ENCODE results near the gene KRT5.

The KRT5 gene

DNA sequence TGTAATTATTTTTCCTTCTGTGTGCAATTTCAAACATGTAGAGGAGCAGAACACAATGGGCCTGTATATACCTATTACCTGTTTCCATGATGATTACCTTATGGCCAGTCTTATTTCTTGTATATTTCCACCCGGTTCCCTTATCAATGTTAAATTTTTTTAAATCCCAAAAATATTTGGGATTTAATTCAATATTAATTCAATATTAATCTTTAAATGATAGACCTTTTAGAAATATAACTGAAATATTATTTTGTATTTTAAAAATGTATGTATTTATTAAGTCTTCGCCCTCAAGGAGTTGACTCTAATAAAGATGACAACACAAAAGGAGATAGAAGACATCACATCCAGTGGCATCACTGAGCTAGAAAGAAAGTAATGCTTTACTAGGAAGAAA is 46.0 kb downstream of the KRT5 start:
- no peak overlapping the region for H3K27ac ChIP-seq
- H3K4me1 ChIP-seq (ENCODE audit: control insufficient read depth in 1 of 2, insufficient read depth in 1 of 2, low read depth in 1 of 2, low read length in 1 of 2), result no peaks in the 10 kb centered on the region
- TF ChIP-seq, protein P1, sequence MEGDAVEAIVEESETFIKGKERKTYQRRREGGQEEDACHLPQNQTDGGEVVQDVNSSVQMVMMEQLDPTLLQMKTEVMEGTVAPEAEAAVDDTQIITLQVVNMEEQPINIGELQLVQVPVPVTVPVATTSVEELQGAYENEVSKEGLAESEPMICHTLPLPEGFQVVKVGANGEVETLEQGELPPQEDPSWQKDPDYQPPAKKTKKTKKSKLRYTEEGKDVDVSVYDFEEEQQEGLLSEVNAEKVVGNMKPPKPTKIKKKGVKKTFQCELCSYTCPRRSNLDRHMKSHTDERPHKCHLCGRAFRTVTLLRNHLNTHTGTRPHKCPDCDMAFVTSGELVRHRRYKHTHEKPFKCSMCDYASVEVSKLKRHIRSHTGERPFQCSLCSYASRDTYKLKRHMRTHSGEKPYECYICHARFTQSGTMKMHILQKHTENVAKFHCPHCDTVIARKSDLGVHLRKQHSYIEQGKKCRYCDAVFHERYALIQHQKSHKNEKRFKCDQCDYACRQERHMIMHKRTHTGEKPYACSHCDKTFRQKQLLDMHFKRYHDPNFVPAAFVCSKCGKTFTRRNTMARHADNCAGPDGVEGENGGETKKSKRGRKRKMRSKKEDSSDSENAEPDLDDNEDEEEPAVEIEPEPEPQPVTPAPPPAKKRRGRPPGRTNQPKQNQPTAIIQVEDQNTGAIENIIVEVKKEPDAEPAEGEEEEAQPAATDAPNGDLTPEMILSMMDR (IDR thresholded peaks at IDR 0.05), result no peak
- H3K36me3 ChIP-seq, result no peaks in the 10 kb centered on the region
- no peaks in the 10 kb centered on the region for H3K9me3 ChIP-seq
- H3K4me3 ChIP-seq (ENCODE audit: low read depth in 1 of 2, low read length in 1 of 2), result no peak overlapping the region
- peaks cover 4% of the 10 kb centered on the region for H3K27me3 ChIP-seq

DNA sequence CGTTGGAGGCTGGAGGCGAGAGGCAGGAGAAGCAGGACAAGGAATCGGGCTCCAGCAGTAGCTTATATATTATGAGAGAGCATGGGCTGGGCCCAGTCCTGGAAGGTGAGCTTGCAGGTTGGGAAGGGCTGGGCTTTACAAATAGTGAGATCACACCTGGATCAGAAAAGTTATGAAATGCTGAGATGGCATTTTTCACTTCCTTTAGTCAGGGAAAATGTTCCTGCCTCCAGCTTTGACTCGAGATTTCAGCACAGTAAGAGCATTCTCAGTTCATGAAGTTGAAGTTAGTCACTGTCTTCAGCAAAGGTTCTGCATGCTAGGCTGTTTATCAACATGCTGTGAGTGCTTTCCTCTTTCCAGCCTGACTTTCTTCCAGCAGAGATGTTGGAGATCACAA is 46.4 kb downstream of the KRT5 start, which contains the start of gene KRT6C:
Gene KRT6C, minus strand, starts transcription at position 38 of the 400 bp plus-strand sequence. CDS start 68 bp downstream, outside the sequence.
- H3K36me3 ChIP-seq, result no peaks in the 10 kb centered on the region
- peaks cover 4% of the 10 kb centered on the region for H3K27me3 ChIP-seq
- no peak within 1 kb of the TSS for H3K27ac ChIP-seq
- no peaks in the 10 kb centered on the region for H3K4me1 ChIP-seq (ENCODE audit: control insufficient read depth in 1 of 2, insufficient read depth in 1 of 2, low read depth in 1 of 2, low read length in 1 of 2)
- TF ChIP-seq, protein P1 (IDR thresholded peaks at IDR 0.05), result no peak
- H3K9me3 ChIP-seq, result no peaks in the 10 kb centered on the region
- no peak within 1 kb of the TSS for H3K4me3 ChIP-seq (ENCODE audit: low read depth in 1 of 2, low read length in 1 of 2)

DNA sequence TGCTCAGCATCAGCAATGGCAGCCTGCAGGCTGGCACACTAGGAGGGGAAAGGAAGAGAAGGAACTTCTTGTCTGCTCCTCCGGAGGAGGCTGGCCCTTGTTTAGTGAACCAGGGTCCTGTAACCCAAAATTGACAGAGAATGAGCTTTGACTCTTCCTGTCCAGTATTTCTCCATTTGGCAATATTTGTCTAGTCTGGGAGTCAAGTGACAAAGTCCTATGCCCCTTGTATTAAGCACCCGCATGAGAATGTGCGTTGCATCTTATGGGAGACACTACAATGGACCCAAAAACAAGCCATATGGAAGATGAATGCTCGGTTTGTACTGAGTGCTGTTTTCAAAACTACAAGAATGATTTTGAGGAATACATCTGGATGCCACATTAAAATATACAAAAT is 50.3 kb downstream of the KRT5 start:
- Histone ChIP-seq H3K36me3 (no peaks in the 10 kb centered on the region), H3K27me3 (peaks cover 22% of the 10 kb centered on the region), H3K27ac (no peak overlapping the region), H3K4me3 (ENCODE audit: low read depth in 1 of 2, low read length in 1 of 2) (no peak overlapping the region), H3K9me3 (no peaks in the 10 kb centered on the region), H3K4me1 (ENCODE audit: control insufficient read depth in 1 of 2, insufficient read depth in 1 of 2, low read depth in 1 of 2, low read length in 1 of 2) (no peaks in the 10 kb centered on the region)
- TF ChIP-seq, protein P1 (IDR thresholded peaks at IDR 0.05), result no peak

DNA sequence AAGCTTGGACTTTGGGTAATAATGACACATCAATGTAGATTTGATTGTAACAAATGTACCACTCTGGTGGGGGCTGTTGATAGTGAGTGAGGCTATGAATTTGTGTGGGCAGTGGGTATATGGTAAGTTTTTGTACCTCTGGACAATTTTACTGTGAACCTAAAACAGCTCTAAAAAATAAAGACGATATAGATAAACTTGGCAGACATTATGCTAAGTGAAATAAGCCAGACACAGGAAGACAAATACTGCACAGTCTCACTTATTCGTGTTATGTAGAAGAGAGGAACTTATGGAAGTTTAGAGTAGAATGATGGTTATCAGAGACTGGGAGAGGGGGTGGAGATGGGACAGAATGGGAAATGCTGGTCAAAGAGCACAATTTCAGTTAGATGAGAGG is 55.3 kb downstream of the KRT5 start:
- no peak overlapping the region for H3K4me3 ChIP-seq (ENCODE audit: low read depth in 1 of 2, low read length in 1 of 2)
- no peaks in the 10 kb centered on the region for H3K4me1 ChIP-seq (ENCODE audit: control insufficient read depth in 1 of 2, insufficient read depth in 1 of 2, low read depth in 1 of 2, low read length in 1 of 2)
- TF ChIP-seq, protein P1 (IDR thresholded peaks at IDR 0.05), result no peak
- H3K36me3 ChIP-seq, result no peaks in the 10 kb centered on the region
- no peaks in the 10 kb centered on the region for H3K9me3 ChIP-seq
- no peak overlapping the region for H3K27ac ChIP-seq
- peaks cover 59% of the 10 kb centered on the region for H3K27me3 ChIP-seq

Measured in neutrophil (primary cell).